RCC 7860 (cell line): ENCODE measurements around the gene NSD2.
"Not testable (repeated sequence)": the region's sequence is repeated elsewhere in the genome, so short reads cannot be mapped to it uniquely, and the experiment has no call there.

ENCODE experiments used
- DNase-seq: peaks from one replicate; pipeline ENCODE4 v3.0.0-alpha.2; 2015; ENCODE audit warnings: low spot score
- FAIRE-seq: peaks from 2 replicates; lab custom pipeline; 2012; peaks lifted over from hg19 to GRCh38; lab: Jason Lieb, UNC

NSD2 gene

DNA sequence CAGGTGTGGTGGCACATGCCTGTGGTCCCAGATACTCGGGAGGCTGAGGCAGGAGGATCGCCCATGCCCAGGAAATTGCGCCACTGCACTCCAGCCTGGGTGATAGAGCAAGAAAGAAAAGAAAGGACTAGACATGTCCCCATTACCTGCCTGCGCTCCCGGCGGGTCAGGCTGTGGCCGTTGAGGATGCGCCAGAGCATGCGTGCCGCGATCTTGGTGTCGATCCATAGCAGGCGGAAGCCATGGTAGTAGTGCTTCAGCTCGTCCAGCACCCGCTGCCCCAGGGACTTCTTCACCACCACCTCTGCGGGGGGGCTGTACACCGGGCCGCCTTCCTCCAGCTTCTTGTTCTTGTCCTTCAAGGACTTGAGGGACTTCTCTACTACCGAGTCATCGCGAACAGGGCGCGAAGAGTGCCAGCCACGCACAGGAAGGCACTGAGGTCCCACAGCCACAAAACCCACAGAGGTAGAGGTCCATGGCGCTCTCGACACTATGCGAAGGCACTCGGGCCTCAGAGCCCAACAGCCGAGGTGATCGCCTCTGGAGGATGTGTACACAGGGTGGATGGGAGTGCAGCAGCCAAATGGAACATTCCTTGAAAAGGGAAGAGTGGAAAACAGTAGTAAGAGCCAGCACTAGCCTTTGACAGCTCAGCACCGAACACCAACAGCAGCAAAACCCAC lies 29.8 kb upstream of the NSD2 start:
- FAIRE-seq: no peak
- no peak for DNase-seq

DNA sequence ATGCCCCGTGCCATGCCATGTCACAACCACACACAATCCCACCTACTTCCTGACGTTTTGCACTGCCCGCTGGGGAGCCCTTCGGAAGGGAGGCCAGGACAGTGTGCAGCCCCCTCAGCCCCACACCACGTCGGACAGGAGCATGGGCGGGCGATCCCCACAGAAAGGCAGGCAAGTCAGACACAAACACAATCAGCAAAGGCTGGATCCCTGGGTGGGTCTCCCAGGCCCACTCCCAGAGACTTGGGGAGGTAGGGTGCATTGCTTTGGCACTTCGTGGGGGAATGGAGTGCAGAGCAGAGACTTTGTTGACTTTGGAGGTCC lies 29.3 kb upstream of the NSD2 start:
- DNase-seq: no peak
- FAIRE-seq: no peak

DNA sequence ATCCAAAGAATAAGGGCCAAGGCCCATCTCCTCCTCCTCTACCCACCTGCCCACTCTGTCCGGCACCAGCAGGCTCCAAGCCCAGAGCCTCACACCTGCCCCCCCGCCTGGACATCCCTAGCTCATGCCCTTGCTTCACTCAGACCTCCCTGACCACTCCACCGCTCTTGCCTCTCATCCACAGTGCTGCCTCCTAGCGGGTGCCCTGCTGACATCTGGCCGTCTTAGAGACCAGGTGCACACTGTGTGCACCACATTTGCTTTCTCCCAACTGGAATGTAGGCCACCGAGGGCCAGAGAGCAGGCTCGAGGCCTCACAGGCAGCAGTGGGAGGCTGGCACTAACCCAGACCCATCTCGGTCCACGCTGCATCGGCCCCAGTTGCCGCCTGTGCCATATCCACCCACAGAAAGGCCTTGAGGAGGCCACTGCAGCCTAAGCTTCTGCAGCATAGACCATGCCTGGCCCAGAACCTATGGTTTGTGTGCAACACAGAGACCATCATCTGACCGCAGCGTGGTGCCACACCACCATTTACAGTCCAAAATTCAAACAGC lies 28.8 kb upstream of the NSD2 start:
- DNase-seq (no peak), FAIRE-seq (no peak)

DNA sequence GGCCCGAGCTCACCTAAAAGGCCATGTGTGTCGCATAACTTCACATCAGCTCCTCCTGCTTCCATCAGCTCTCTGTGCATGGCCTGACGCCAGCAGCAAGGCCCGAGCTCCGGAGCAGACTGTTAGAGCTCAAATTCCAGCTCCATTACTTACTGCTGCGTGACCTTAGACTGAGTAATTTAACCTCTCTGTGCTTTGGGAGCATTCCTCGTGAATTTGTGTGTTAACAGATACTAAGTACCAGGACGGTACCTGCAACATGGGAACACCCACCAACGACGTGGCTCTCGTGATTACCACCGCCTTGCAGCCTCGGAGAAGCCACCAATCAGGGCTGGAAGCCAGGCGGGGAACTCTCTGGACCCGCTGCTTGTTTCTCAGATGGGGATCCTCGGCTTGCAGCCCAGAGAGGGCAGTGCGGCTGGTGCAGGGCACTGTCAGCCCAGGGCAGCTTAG lies 28.2 kb upstream of the NSD2 start:
- FAIRE-seq (no peak), DNase-seq (no peak)

DNA sequence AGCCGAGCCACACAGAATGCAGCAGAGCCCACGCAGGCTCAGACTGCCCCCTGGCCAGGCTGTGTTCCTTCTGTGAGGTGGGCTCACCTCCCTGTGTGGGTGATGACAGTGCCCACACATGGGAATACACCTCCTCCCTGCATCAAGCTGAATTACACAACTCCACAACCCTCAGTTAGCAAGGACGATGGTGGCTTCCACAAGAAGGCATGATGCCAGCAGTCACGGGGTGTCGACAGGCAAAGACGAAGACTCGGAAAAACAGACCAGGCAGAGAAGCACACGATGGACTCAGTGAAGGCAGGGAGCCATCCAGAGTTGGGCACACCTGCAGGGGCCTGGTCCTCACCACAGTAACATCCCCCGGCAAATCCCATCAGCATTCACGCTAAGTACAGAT lies 27.3 kb upstream of the NSD2 start:
- DNase-seq: no peak
- FAIRE-seq: no peak

DNA sequence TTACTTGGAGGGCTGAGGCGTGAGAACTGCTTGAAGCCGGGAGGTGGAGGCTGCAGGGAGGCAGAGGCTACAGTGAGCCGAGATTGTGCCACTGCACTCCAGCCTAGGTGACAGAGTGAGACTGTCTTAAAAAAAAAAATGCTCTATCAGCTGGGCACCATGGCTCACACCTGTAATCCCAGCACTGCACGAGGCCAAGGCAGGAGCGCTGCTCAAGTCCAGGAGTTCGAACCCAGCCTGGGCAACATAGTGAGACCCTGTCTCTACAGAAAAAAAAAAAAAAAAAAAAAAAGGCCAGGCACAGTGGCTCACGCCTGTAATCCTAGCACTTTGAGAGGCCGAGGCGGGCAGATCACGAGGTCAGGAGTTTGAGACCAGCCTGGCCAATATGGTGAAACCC lies 26.6 kb upstream of the NSD2 start:
- FAIRE-seq, DNase-seq: not testable (repeated sequence)

DNA sequence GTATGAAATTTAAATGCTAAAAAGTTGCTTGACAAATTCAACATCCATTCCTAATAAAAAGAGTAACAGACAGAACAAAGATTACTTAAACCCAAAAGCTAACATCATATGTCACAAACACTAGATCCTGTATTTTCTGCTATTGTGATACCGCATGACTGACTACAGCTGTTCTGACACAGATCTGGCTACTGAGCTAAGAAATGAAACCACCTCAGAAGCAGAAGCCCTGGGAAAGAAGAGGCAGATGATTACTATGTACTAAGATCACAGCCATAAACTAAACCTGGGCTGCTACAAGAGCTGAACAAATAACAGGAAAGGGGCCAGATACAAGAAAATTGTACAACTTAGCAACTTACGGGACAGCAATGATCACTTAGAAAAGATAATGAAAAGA lies 24.6 kb upstream of the NSD2 start:
- FAIRE-seq (no peak), DNase-seq (no peak)

DNA sequence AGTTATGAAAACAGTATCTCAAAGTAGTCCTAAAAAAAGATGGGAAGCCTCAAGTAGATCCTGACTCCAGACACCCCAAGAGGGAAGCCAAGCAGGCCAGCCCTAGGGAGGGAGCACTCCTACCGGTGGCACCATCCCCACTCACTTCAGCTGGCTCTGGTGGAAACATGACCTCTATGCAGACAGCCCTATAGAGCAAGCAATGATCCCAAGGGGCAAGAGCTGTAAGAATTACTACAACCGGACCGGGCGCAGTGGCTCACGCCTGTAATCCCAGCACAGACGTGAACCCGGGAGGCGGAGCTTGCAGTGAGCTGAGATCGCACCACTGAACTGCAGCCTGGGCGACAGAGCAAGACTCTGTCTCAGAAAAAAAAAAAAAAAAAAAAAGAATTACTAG lies 20.9 kb upstream of the NSD2 start:
- FAIRE-seq (no peak), DNase-seq (no peak)

DNA sequence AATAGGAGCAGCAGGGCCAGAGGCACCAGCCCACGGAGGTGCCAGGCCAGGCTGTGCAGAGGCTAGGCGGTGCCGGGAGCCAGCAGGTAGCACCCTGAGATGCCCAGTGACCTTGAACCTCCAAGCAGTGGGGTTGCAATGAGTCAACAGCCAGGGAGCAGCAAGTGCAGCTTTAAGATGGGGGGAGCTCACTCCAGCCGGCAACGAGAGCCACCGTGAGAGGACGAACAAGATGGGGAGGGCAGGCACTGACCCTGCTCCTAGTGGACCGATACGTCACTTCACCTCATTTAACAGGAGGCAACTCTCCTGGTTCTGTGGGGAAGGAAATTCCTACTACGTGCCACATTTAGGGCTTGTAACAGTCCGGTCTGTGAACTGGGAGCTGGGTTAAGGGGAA lies 20.0 kb upstream of the NSD2 start:
- no peak for DNase-seq
- FAIRE-seq: no peak

DNA sequence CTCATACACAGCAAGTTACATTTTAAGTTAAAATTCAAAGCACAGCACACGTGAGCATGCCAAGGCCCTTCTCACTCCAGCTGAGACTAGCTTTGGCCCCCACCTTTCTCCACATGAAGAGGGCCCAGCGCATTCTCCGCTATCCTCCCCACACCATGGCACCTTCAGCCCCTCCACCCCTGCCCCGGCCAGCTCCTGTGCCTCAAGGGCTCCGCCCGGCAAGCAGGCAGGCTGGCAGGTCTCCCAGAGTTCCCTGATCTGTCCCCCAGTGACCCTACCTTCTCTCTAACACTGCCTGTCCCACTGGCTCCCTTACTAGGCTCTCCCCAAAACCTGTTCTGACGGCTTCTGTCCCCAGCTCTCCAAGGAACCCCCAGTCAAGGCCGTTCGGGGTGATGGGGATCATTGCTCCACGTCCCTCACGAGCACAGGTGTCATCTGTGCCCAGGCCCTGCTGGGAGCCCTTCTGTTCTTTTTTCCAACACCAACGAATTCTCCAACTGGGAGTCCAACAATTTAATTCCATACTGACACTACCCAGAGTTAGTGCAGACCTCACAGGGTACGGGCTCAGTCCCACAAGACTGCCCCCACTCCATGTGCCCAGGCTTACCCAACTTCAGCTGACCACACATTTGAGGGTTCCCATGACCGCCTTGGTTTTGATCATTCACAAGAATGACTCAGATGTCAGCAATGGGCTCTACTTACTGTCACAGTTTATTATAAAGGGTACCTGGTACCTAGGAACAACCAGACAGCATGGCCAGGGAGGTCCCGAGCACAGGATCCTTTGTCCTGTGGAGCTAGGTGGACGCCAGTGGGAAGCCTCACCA lies 19.4 kb upstream of the NSD2 start:
- FAIRE-seq: no peak
- peak; percentile 36 for DNase-seq

DNA sequence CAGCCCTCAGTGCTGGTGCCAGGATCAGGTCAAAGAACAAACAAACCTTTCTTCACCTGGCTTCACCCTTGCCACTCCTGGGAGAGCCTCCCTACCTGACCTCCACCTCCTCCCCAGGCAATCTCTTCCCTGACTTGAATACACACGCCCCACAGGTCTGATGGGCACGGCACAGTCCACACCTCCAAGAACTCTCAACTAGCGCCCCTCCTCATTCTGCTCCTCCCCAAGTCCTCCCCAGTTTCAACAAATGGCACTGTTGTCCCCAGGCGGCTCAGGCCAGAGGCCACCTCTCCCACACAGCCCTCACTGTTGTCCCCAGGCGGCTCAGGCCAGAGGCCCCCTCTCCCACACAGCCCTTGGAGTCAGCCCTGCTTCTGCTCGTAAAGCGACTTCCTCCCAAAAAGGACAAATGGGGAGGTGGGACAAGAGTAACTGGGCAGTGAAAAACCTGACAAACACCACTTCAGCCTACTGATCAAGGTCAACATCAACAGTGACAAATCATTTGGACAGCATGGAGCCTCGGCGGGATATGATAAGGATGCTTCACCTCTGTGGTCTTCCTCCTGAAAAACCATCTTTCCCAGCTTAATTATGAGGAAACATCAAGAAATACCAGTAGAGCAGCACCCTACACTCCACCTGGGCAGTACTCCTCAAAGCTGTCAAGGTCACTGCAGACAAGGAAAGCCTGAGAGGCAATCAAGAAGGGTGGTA lies 18.1 kb upstream of the NSD2 start:
- DNase-seq (no peak), FAIRE-seq (no peak)

DNA sequence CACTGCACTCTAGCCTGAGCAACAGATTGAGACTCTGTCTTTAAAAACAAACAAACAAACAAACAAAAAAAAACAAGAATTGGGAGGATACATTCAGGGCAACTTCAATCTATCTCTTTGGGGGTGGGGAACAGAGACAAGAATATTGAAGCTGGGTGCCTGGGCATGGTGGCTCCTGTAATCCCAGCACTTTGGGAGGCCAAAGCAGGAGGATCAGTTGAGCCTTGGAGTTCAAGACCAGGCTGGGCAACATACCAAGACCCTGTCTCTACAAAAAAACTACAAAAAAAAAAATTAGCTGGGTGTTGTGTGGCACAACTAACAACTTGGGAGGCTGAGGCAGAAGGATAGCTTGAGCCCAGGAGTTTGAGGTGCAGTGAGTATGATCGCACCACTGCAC lies 16.4 kb upstream of the NSD2 start:
- DNase-seq (no peak), FAIRE-seq (no peak)

DNA sequence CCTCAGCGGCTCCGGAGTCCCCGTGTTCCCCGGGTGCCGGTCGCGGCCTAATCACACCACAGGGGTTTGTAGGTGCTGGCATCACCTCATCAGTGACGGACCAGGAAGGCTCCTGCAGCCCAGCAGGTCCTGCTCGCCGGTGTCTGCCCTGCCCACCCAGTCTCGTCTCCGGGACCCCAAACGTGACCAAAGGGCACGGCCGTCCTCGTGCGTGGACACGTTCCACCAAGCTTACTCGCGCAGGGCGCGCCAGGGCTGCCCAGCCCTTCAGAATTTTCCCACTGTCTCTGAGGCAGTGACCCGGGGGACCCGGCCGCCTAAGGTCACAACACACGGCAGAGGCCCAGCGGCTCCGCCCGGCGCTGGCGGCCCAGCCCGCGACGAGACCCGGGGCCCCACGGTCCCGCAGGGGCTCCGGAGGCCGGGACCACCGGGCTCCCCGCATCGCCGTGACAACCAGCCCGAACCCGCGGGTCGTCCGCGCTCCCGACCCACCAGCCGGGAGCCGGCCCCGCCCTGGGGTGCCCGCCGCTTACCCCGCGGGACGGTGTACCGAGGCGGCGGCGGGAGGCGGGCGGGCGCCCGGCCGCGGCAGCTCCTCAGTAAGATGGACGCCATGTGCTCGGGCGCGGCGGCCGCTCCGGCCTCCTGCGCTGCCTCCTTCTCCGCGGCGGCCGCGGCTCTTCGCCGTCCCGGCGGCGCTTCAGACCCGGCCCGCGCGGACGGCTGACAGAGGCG lies 15.7 kb upstream of the NSD2 start:
- FAIRE-seq (no peak), DNase-seq (no peak)

DNA sequence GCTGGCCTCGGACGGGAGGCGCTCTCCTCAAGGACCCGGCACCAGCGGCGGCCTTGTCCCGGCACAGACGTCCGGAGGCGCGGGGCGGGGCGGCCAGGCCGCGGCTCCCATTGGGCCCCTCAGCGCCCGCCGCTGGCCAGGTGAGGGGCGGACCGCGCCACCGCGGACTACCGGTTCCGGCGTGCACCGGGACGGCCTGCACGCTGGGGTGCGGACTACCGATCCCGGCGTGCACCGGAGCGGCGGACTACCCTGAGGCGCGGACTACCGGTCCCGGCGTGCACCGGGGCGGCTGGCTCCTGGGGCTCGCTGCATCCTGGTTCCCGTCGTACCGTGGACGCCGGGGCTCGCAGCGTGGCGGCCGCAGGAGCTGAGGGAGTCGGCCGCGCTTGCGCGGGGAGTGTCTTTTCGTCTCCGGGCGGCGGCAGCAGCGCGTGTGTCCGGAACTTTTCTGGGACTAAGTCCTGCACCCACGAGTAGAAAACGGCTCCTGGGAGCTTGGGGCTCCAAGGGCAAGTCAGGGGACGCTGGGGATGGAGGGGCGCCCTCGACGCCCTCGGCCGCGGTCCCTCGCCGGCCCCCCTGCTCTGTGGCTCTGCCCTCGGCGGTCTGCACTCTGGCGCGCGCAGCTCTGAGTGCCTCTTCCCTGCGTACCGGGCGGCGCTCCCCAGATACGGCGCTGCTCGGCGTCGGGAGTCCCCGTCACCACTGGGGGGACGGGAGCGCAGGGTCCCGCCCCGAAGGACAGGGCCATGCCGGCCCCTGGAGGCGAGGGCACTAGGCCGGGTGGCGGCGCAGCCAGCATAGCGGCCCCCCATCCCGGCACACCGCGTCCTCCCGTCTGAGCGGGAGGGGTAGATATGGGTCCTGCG lies 14.9 kb upstream of the NSD2 start, which contains the start of gene LETM1:
LETM1 (minus strand) TSS at position 86 of the 872 bp plus-strand sequence. CDS start 206 bp downstream, outside the sequence.
- FAIRE-seq (no peak), DNase-seq (peak; percentile 91)

DNA sequence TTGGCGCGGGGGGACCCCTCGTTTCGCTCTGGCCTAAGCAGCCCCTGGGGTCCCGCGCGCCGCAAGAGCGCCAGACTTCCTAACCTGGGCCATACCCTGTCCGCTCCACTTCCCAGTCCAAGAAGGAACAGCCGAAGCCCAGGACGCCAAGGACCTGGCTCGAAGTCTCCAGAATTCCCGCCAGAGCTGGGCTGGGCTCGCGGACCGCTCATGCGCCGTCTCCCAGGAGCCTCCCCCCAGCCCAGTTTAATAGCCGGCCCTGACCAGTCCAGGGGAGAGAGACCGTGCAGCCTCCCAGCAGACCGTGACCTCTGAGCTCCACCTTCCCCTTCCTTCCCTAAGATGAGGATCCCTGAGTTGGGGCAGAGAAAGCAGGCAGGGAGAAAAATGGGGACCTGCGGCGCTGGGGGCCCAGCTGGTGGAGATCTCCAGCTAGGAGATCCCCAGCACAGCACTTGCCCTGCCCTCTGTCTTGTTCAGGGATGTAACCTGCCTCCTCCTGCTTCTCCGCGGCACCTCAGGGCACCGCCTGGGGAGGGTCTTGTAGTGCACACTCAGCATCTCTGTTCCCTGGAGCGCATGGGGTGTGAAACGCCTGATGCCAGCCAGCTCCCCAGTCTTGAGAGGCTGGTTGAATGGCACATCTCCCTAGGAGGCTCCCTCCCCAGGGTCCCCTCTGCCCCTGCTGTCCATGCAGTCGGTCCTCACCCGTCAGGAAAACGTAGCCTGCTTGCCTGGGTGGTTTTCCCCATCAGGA lies 14.1 kb upstream of the NSD2 start:
- FAIRE-seq (no peak), DNase-seq (no peak)

DNA sequence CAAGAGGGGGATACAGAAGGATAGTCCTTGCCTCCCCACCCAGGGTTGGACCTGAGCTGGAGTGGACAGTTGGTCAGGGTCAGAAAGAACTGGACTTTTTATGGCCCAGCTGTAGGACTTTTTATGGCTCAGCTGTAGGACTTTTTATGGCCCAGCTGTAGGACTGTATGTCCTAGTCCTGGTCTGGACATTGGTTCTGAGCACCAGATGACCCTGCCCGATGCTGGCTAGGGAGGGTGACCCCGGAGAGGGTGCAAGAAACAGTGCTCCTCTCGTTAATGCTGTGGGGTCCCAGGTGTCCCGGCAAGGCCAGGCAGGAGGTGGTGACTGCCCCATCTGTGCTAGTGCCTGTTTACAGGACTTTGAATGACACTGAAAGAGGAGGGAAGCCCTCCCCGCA lies 13.3 kb upstream of the NSD2 start:
- DNase-seq: no peak
- FAIRE-seq: no peak

DNA sequence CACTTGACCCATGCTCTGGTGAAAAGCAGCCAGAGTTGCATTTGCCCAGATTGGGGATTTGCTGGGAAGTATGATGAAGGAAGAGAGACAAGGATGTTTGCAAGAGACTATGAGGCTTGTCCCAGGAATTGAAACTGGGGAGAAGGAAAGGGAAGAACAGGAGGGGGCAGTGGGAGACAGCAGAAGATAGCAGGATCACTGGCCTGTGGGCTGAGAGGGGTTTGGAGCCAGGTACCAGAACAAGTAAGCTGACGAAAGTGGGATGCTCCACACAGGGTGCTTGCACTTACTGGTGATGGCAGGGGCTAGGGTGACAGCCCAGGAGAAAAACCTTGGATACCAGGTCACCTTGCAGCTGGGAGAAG lies 11.8 kb upstream of the NSD2 start:
- DNase-seq (no peak), FAIRE-seq (no peak)

DNA sequence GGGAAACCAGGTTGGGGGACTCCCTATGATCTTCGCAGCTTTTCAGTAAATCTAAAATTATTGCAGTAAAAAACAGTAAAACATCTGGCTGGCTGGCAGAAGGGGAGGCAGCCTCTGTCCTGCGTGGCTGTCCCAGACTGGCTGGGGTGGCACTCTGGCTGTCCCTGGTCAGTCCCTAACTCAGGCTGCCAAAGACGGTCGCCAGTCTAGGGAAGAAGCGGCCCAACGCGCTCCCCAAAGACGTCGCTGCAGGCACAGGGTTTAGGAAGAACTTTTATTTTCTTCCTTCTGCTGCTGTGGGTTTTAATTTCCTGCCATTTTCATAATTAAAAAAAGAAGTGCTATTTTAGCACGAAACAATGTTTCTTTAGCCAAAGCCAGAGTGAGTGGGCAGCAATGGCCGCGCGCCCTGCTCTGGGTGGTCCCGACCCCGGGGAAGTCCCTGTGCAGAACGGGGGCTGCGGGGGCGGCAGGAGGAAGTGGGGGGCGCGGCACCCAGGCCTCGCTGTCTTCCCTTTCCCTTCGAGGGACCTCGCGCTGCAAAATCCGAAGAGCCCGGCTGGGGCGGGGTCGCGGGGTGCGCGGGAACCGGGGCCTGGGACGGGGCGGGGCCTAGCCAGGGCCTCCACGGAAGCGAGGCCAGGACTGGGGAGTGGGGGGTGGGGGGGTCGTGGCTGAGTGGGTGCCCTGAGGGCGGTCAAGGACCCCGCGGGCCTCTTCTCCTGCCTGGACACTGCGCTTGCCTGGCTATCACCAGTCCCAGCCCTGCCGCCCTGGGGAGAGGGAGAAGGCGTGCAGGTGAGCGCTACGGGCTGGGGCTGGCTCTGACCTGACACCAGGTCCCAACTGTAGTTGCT lies 8.9 kb upstream of the NSD2 start:
- FAIRE-seq: no peak

More for the DNA sequence above, 8.9 kb upstream of the NSD2 start:
- DNase-seq: no peak
